Erythroblast (primary cell): ENCODE results near the gene IGF1.

ENCODE experiments used
- GATA1 ChIP-seq: IDR thresholded peaks from 2 replicates; pipeline ENCODE4 v1.6.1; 2011; ENCODE audit warnings: low read depth, mild to moderate bottlenecking, control low read depth, low read length, moderate library complexity
- POLR2A ChIP-seq: IDR thresholded peaks from 2 replicates; pipeline ENCODE4 v1.6.1; 2011; ENCODE audit warnings: mild to moderate bottlenecking, low read length

DNA sequence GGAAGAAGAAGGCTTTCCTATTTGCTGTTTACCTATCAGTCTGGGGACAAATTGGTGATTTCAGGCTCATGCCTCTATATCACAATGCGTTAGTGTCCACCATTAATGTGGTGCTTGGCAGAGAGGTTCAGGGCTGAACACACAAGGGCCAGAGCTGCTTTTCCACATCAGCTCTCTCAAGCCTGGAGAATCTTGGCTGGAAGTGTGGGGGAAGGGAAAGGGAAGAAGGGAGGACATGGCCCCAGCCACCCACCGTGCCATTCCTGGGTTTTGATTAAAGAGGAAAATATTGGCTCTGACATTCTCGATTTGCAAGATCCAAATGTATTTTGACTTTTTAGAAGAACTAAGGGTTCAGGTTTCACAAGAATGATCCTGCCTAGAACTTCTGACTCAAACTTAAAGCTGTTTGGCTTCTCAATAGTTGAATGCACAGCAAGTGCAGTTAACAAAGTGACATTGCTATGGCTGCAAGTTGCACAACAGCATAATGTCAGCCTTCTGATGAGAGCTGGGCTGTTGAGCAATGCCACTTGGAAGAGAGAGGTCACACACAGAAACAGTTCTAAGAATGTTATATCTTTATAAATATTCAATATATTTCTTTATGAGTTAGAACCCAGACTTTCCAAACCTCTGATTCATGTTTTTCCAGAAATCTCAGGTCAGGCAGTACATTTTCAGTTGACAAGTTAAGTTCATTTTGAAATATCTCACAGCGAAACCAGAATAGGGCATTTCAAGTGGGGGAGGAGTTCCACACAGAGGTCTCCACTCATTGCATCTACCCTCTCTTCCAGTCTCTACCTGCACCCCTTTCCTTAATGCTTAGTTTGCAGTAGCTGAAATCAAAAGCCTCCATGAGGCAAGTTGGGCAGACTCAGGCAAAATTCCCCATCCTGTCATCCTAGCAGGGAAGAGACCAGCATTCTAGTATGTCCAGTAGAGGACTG, 25.3 kb downstream of the IGF1 start:
- no peak for TF ChIP-seq POLR2A
- no peak for TF ChIP-seq GATA1
